OCI-M2 (cell line): ENCODE measurements around the gene UBL4B.
A peak's percentile ranks its signal among the peaks of the same experiment; 100 is the strongest.

ENCODE experiments used
- DNase-seq: peaks from one replicate; lab custom pipeline; 2025; ENCODE audit not compliant: unreplicated experiment; lab: John Stamatoyannopoulos, UW

UBL4B gene

GRCh38 chr1:110152133-110152785, 40.0 kb downstream of the UBL4B start:
- DNase-seq = no peak

GRCh38 chr1:110153407-110153950, 41.2 kb downstream of the UBL4B start:
- no peak for DNase-seq

- peak; percentile 2 for DNase-seq
Observed at GRCh38 chr1:110155878-110156522, 43.8 kb downstream of the UBL4B start.

- no peak for DNase-seq
Observed at GRCh38 chr1:110158261-110158660, 46.0 kb downstream of the UBL4B start.

- no peak for DNase-seq
Observed at GRCh38 chr1:110159168-110159567, 46.9 kb downstream of the UBL4B start.

GRCh38 chr1:110160538-110161100, 48.4 kb downstream of the UBL4B start:
- DNase-seq = no peak

GRCh38 chr1:110161165-110161564, 48.9 kb downstream of the UBL4B start:
- DNase-seq = no peak

- no peak for DNase-seq
Observed at GRCh38 chr1:110161849-110162248, 49.6 kb downstream of the UBL4B start.
